K562 (cell line): ENCODE measurements around the gene SP2. TPM values are rescaled to one million over a fixed set of nuclear protein-coding genes. Genes with fewer than 3 reads are reported as not detected.

Source experiments
- ATAC-seq: fragments of 200-7000 bp; cut with Tn5 transposase; 3 replicates; pipeline ENCODE4 v1.9.1; 2020; ENCODE audit warnings: moderate library complexity
- BruUV-seq: library from RNA; stranded (reverse); fragments of 400-500 nt; replicated peaks from 2 replicates; lab custom pipeline; 2021; lab: Mats Ljungman, UMichigan
- CTCF ChIA-PET: fragments of 300-600 bp; formaldehyde crosslinking; extraction: SDS; loops from one replicate; lab custom pipeline; 2021; ENCODE audit warnings: low intra/inter-chr PET ratio; lab: Yijun Ruan, JAX
- POLR2A ChIA-PET: fragments of 300-600, 350-650 bp; sonication (Branson Sonifier 250); formaldehyde crosslinking; extraction: SDS; loops from one replicate; lab custom pipeline; 2021; ENCODE audit warnings: antibody characterized with exemption, inconsistent platforms; lab: Yijun Ruan, JAX
- DNase-seq, 4 experiments: peaks; one replicate each; pipeline versions ENCODE4 v3.0.0 to v3.0.0-alpha.2; 2011 to 2018; ENCODE audit warnings: low spot score in 3 of 4, mixed read lengths in 3 of 4; ENCODE audit errors: extremely low read depth in 1 of 4
- FAIRE-seq: peaks from 2 replicates; lab custom pipeline; 2011; peaks lifted over from hg19 to GRCh38; lab: Jason Lieb, UNC
- H2AFZ ChIP-seq: 2 replicates; pipeline ENCODE4 v1.6.0; 2011; ENCODE audit warnings: low read depth, low read length, control low read depth, inconsistent platforms
- H3K27ac ChIP-seq: fragments of 200-600 bp; 3 replicates; pipeline ENCODE4 v1.8.0; 2011; ENCODE audit warnings: low read depth, mild to moderate bottlenecking, control low read depth, inconsistent platforms, low read length, moderate library complexity, mixed read lengths; ENCODE audit errors: extremely low read depth
- H3K27me3 ChIP-seq, 2 experiments: fragments of 300-600 bp in 1 of 2; 2 replicates in 1 of 2; 3 replicates in 1 of 2; pipeline versions ENCODE4 v1.6.0 to v1.8.0; 2011; ENCODE audit warnings: inconsistent platforms in 2 of 2, low read length in 2 of 2, mild to moderate bottlenecking in 1 of 2, mixed read lengths in 1 of 2, moderate library complexity in 1 of 2; ENCODE audit not compliant: control insufficient read depth in 2 of 2, insufficient read depth in 2 of 2
- H3K36me3 ChIP-seq: fragments of 300-600 bp; 3 replicates; pipeline ENCODE4 v1.8.0; 2011; ENCODE audit warnings: mild to moderate bottlenecking, low read length, inconsistent platforms; ENCODE audit not compliant: control insufficient read depth, insufficient read depth
- H3K4me1 ChIP-seq, 2 experiments: fragments of 200-600 bp in 1 of 2; replicated peaks in 1 of 2; 2 replicates in 1 of 2; 3 replicates in 1 of 2; pipeline versions ENCODE4 v1.5.1 to v1.8.0; 2011; ENCODE audit warnings: inconsistent platforms in 2 of 2, low read length in 2 of 2, mild to moderate bottlenecking in 1 of 2, mixed read lengths in 1 of 2, moderate library complexity in 1 of 2; ENCODE audit not compliant: control insufficient read depth in 2 of 2, insufficient read depth in 2 of 2
- H3K4me2 ChIP-seq: 2 replicates; pipeline ENCODE4 v1.6.1; 2011; ENCODE audit warnings: low read length, control low read depth, inconsistent platforms, mixed read lengths; ENCODE audit not compliant: insufficient read depth
- H3K4me3 ChIP-seq: fragments of 200-600 bp; sonication (generic), shearing (Covaris generic); 2 replicates; pipeline ENCODE4 v1.5.1; 2016; ENCODE audit warnings: control low read depth, inconsistent platforms
- H3K79me2 ChIP-seq: fragments of 200-600 bp; 3 replicates; pipeline ENCODE4 v1.8.0; 2011; ENCODE audit warnings: low read length, inconsistent platforms; ENCODE audit not compliant: control insufficient read depth, insufficient read depth
- H3K9ac ChIP-seq, 2 experiments: 2 replicates each; pipeline versions ENCODE4 v1.6.0 to v1.6.1; 2011; ENCODE audit warnings: low read depth in 2 of 2, low read length in 2 of 2, control low read depth in 1 of 2, inconsistent platforms in 1 of 2, mild to moderate bottlenecking in 1 of 2, mixed read lengths in 1 of 2; ENCODE audit not compliant: insufficient read depth in 1 of 2
- H3K9me1 ChIP-seq: one replicate; pipeline ENCODE4 v1.6.0; 2011; ENCODE audit warnings: inconsistent platforms, mild to moderate bottlenecking, low read length, moderate library complexity; ENCODE audit not compliant: control insufficient read depth, insufficient read depth
- H3K9me3 ChIP-seq: replicated peaks from 2 replicates; pipeline ENCODE4 v1.5.1; 2011; ENCODE audit warnings: low read depth, low read length, inconsistent platforms; ENCODE audit not compliant: control insufficient read depth, insufficient read depth
- H4K20me1 ChIP-seq: replicated peaks from 2 replicates; pipeline ENCODE4 v1.6.1; 2011; ENCODE audit warnings: low read length, inconsistent platforms, mixed read lengths; ENCODE audit not compliant: control insufficient read depth, insufficient read depth
- ELF4 ChIP-seq: fragments of 450-650 bp; formaldehyde crosslinking; IDR thresholded peaks from 2 replicates; pipeline ENCODE4 v1.4.0; 2022; ENCODE audit warnings: missing genetic modification characterization
- ETV6 ChIP-seq, 3 experiments: fragments of 150-350 bp in 1 of 3; sonication (generic) in 1 of 3; formaldehyde crosslinking in 1 of 3; IDR thresholded peaks; 2 replicates each; pipeline versions ENCODE4 v1.6.1 to v1.8.0; 2014 to 2022; ENCODE audit warnings: borderline replicate concordance in 2 of 3, low read depth in 2 of 3, antibody characterized with exemption in 1 of 3, low read length in 1 of 3, mild to moderate bottlenecking in 1 of 3, missing genetic modification reagents in 1 of 3
- MAFF ChIP-seq: IDR thresholded peaks from 2 replicates; pipeline ENCODE4 v1.6.1; 2012; ENCODE audit warnings: low read length, improper control_type of control experiment
- MCM2 ChIP-seq: fragments of 450-650 bp; IDR thresholded peaks from 2 replicates; pipeline ENCODE4 v1.6.1; 2017; ENCODE audit warnings: low read depth, mild to moderate bottlenecking
- NFE2L1 ChIP-seq: fragments of 450-650 bp; IDR thresholded peaks from 2 replicates; pipeline ENCODE4 v1.6.1; 2016; ENCODE audit warnings: missing genetic modification characterization, low read depth, mild to moderate bottlenecking, missing compliant biosample characterization, moderate library complexity, borderline replicate concordance
- RBFOX2 ChIP-seq: fragments of 200-400 bp; formaldehyde crosslinking; IDR thresholded peaks from 2 replicates; pipeline ENCODE4 v1.6.1; 2017; ENCODE audit warnings: low read depth, mild to moderate bottlenecking, low read length, moderate library complexity
- RCOR1 ChIP-seq, 2 experiments: IDR thresholded peaks; 2 replicates each; pipeline ENCODE4 v1.6.1; 2012; ENCODE audit warnings: low read depth in 2 of 2, low read length in 2 of 2, borderline replicate concordance in 1 of 2, improper control_type of control experiment in 1 of 2
- SP1 ChIP-seq: sonication (generic); formaldehyde crosslinking; IDR thresholded peaks from 2 replicates; pipeline ENCODE4 v1.8.1; 2022; ENCODE audit warnings: mild to moderate bottlenecking, missing genetic modification reagents
- TAF7 ChIP-seq: fragments of 450-650 bp; IDR thresholded peaks from 2 replicates; pipeline ENCODE4 v1.6.1; 2016; ENCODE audit warnings: missing genetic modification characterization, missing compliant biosample characterization
- ZSCAN32 ChIP-seq: fragments of 450-650 bp; formaldehyde crosslinking; IDR thresholded peaks from 2 replicates; pipeline ENCODE4 v1.4.0; 2020; ENCODE audit warnings: mild to moderate bottlenecking, moderate library complexity
- WGBS: fragments of 100-300 bp; shearing (Covaris generic); methylation state at CpG from one replicate; pipeline ENCODE4 v1.1.6; 2016; ENCODE audit warnings: low coverage, mixed read lengths; ENCODE audit not compliant: insufficient coverage; ENCODE audit errors: missing lambda C conversion rate; 5-methylcytosine and 5-hydroxymethylcytosine counted together
- in situ Hi-C: fragments of 300-500 bp; cut with MboI; formaldehyde crosslinking; loops from 4 replicates; pipeline ENCODE4 v1.15.0; 2018; ENCODE audit warnings: inconsistent platforms, mixed read lengths
- intact Hi-C: fragments of 100-400 bp; cut with micrococcal nuclease; formaldehyde crosslinking; loops from 2 replicates; pipeline ENCODE4 v1.14.2; 2022
- polyA plus RNA-seq, 8 experiments: library from polyadenylated mRNA; depleted of rRNA in 4 of 8; stranded (reverse) in 5 of 8; unstranded in 3 of 8; fragments of >200 nt; fragmentation: Nextera tagmentation in 2 of 8; fragmentation: Illumina TruSeq in 1 of 8; extraction: Ambion mirVana in 2 of 8; extraction: Trizol in 1 of 8; gene quantifications; 2 replicates each; pipeline versions ENCODE4 v1.2.1 to v1.2.3, GENCODE V29; 2011 to 2014; ENCODE audit warnings: inconsistent platforms in 1 of 8, missing spikeins in 1 of 8
- total RNA-seq, 7 experiments: library from RNA; depleted of rRNA in 6 of 7; stranded (reverse); fragments of >200 nt in 6 of 7; fragmentation: Illumina TruSeq in 2 of 7; extraction: Trizol in 2 of 7; gene quantifications; 2 replicates each; pipeline versions ENCODE4 v1.2.1 to v1.2.3, GENCODE V29; 2011 to 2021; ENCODE audit warnings: low replicate concordance in 1 of 7
- TF ChIP-seq, protein P1 (sequence below): fragments of 450-650 bp; IDR thresholded peaks from 2 replicates; pipeline ENCODE4 v1.7.1; 2018; ENCODE audit warnings: mild to moderate bottlenecking, low read depth; ENCODE audit not compliant: partially characterized antibody
- TF ChIP-seq, protein P2 (sequence below), 2 experiments: IDR thresholded peaks; 2 replicates each; pipeline ENCODE4 v1.6.1; 2011; ENCODE audit warnings: borderline replicate concordance in 1 of 2, control low read depth in 1 of 2, low read depth in 1 of 2, low read length in 1 of 2, mild to moderate bottlenecking in 1 of 2, mixed read lengths in 1 of 2, moderate library complexity in 1 of 2; ENCODE audit not compliant: insufficient read depth in 1 of 2, insufficient read length in 1 of 2, poor library complexity in 1 of 2, severe bottlenecking in 1 of 2; ENCODE audit errors: extremely low read depth in 1 of 2

The SP2 gene
- total and polyA plus RNA-seq, 9 of the 15 experiments (the other 6 are each of a cell fraction or from before 2014, with no cell fraction given) = 0.77 to 22.3 (median 2.3) TPM

DNA sequence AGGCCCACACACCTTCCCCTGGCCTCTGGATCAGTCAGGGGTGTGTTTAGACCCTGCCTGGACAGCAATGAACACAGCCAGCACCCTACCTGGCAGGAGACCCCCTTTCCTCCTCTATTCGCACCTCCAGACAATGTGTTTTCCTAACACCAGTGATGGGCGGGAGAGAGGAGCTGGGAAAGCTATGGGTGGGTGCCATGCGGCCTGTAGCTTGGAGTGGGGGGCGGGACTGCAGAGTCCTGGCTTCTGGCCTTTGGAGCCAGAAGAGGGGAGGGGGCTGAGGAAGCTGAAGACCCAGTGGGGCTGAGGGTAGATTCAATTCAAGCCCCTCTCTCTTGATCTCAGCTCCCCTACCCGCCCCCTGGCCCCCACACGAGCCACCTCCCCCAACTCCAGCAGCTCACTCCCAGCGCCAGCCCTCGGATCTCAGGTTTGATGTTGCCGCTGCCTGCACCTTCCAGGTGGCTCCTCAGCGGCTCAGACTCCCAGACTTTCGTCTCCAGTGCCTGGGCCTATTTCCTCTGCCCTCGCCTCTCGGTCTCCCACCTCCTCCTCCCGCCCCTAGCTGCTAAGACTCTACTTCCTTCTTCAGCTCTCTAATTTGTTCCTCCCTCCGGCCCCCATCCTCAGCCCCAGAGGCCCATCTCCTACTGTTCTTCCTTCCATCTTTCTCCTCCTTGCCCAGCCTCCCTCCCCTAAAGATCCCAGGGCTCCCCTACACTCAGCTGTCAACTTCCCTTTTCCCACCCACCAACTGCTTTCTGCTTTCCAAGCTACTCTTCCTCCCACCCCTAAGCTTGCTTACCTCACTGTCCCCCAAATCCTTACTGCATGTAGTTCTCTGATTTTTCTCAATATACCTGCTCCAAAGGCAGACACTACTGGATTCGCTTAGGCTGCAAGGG lies 38.2 kb upstream of the SP2 start:
- Histone ChIP-seq H3K4me1 (peaks cover 9 to 19% of the 10 kb centered on the region in 2 experiments; a peak in 4 of 5 replicates), H3K4me3 (no peak overlapping the region), H3K27me3 (peaks cover 0 to 2% of the 10 kb centered on the region in 2 experiments; a peak in 1 of 5 replicates), H4K20me1 (no peaks in the 10 kb centered on the region), H2AFZ (no peak overlapping the region), H3K27ac (no peak overlapping the region), H3K36me3 (no peaks in the 10 kb centered on the region), H3K4me2 (no peak overlapping the region), H3K9me1 (no peaks in the 10 kb centered on the region), H3K9me3 (no peaks in the 10 kb centered on the region), H3K79me2 (no peaks in the 10 kb centered on the region), H3K9ac (0 out of 4 replicates have a peak overlapping the region, but pooled peaks of 1 of the 2 experiments have one; percentile 38)
- whole genome bisulfite sequencing = 58% methylated on average over 15 of the region's 16 CpGs
- ATAC-seq = no peak
- POLR2A ChIA-PET = interaction anchor here (0.6 to 1.4 kb wide), 6 partner anchors 9 to 124 kb away, joined by 3 to 8 read pairs (median 4); no protein-coding TSS in a partner anchor
- no TSS peak for BruUV-seq
- FAIRE-seq = no peak
- in situ Hi-C loops (no loop called here), intact Hi-C loops (no loop called here)
- DNase-seq = no peak
- CTCF ChIA-PET = no interaction called here
- TF ChIP-seq MAFF (no peak), MCM2 (no peak), NFE2L1 (tag) (no peak), TAF7 (tag) (no peak), RBFOX2 (no peak), SP1 (CRISPR knock-in tag) (no peak), ELF4 (CRISPR knock-in tag) (no peak), ETV6 (IDR thresholded peaks at IDR 0.05; ENCODE audit: borderline replicate concordance in 1 of 2, low read depth in 2 of 2, low read length in 1 of 2) (no peak), ETV6 (CRISPR knock-in tag; IDR thresholded peaks at IDR 0.05; ENCODE audit: borderline replicate concordance) (no peak), RCOR1 (IDR thresholded peaks at IDR 0.05; ENCODE audit: borderline replicate concordance in 1 of 2, low read depth in 2 of 2, low read length in 2 of 2) (no peak), ZSCAN32 (CRISPR knock-in tag) (no peak)
- TF ChIP-seq, protein P1, sequence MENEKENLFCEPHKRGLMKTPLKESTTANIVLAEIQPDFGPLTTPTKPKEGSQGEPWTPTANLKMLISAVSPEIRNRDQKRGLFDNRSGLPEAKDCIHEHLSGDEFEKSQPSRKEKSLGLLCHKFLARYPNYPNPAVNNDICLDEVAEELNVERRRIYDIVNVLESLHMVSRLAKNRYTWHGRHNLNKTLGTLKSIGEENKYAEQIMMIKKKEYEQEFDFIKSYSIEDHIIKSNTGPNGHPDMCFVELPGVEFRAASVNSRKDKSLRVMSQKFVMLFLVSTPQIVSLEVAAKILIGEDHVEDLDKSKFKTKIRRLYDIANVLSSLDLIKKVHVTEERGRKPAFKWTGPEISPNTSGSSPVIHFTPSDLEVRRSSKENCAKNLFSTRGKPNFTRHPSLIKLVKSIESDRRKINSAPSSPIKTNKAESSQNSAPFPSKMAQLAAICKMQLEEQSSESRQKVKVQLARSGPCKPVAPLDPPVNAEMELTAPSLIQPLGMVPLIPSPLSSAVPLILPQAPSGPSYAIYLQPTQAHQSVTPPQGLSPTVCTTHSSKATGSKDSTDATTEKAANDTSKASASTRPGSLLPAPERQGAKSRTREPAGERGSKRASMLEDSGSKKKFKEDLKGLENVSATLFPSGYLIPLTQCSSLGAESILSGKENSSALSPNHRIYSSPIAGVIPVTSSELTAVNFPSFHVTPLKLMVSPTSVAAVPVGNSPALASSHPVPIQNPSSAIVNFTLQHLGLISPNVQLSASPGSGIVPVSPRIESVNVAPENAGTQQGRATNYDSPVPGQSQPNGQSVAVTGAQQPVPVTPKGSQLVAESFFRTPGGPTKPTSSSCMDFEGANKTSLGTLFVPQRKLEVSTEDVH = no peak
- TF ChIP-seq, protein P2, sequence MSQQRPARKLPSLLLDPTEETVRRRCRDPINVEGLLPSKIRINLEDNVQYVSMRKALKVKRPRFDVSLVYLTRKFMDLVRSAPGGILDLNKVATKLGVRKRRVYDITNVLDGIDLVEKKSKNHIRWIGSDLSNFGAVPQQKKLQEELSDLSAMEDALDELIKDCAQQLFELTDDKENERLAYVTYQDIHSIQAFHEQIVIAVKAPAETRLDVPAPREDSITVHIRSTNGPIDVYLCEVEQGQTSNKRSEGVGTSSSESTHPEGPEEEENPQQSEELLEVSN (IDR thresholded peaks at IDR 0.05; ENCODE audit: borderline replicate concordance in 1 of 2, extremely low read depth in 1 of 2, insufficient read depth in 1 of 2, insufficient read length in 1 of 2, low read depth in 1 of 2, low read length in 1 of 2, poor library complexity in 1 of 2, severe bottlenecking in 1 of 2) = no peak
